HUES6 (cell line): ENCODE data around the gene KRTAP4-6.
"Not testable (repeated sequence)": the region's sequence is repeated elsewhere in the genome, so short reads cannot be mapped to it uniquely, and the experiment has no call there.

Source experiments
- H3K27ac ChIP-seq: 2 replicates; pipeline ENCODE4 v1.7.0; 2013; ENCODE audit warnings: low read depth, mild to moderate bottlenecking, low read length, inconsistent platforms
- H3K27me3 ChIP-seq: 2 replicates; pipeline ENCODE4 v1.6.1; 2013; ENCODE audit warnings: low read length; ENCODE audit not compliant: control insufficient read depth, insufficient read depth
- H3K36me3 ChIP-seq: 2 replicates; pipeline ENCODE4 v1.6.1; 2013; ENCODE audit warnings: low read length; ENCODE audit not compliant: control insufficient read depth, insufficient read depth
- H3K4me1 ChIP-seq: 2 replicates; pipeline ENCODE4 v1.6.1; 2013; ENCODE audit warnings: low read length; ENCODE audit not compliant: control insufficient read depth, insufficient read depth
- H3K4me3 ChIP-seq: 2 replicates; pipeline ENCODE4 v1.5.1; 2013; ENCODE audit warnings: low read depth, low read length
- H3K9ac ChIP-seq: one replicate; pipeline ENCODE4 v1.6.1; 2013; ENCODE audit warnings: mild to moderate bottlenecking, low read length
- H3K9me3 ChIP-seq: 2 replicates; pipeline ENCODE4 v1.6.1; 2013; ENCODE audit warnings: low read depth, low read length; ENCODE audit not compliant: control insufficient read depth, insufficient read depth

The KRTAP4-6 gene

GRCh38 chr17:41140360-41141131 lies at the start of gene KRTAP4-6:
Gene KRTAP4-6, minus strand, starts transcription at chr17:41140544. Its CDS starts 57 bp downstream, at chr17:41140487.
- Histone ChIP-seq H3K9me3 (peaks cover 24% of the 10 kb centered on the region), H3K27ac (no peak within 1 kb of the TSS)

DNA sequence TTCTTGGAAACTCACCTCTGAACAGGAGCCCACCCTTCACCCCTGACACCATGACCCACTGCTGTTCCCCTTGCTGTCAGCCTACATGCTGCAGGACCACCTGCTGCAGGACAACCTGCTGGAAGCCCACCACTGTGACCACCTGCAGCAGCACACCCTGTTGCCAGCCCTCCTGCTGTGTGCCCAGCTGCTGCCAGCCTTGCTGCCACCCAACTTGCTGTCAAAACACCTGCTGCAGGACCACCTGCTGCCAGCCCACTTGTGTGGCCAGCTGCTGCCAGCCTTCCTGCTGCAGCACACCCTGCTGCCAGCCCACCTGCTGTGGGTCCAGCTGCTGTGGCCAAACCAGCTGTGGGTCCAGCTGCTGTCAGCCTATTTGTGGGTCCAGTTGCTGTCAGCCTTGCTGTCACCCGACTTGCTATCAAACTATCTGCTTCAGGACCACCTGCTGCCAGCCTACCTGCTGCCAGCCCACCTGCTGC lies 49.5 kb upstream of the KRTAP4-6 start, which contains the start of gene KRTAP9-1:
TSS of gene KRTAP9-1 (plus strand) at position 51 of the 482 bp plus-strand sequence. CDS start at position 51, 0 bp downstream.
- H3K27me3 ChIP-seq, H3K4me1 ChIP-seq, H3K9me3 ChIP-seq, H3K9ac ChIP-seq, H3K27ac ChIP-seq, H3K36me3 ChIP-seq, H3K4me3 ChIP-seq: not testable (repeated sequence)

More at GRCh38 chr17:41140360-41141131, at the start of gene KRTAP4-6:
- Histone ChIP-seq H3K4me1 (no peaks in the 10 kb centered on the region), H3K36me3 (no peaks in the 10 kb centered on the region), H3K27me3 (no peaks in the 10 kb centered on the region), H3K4me3 (no peak within 1 kb of the TSS), H3K9ac (no peak within 1 kb of the TSS)

DNA sequence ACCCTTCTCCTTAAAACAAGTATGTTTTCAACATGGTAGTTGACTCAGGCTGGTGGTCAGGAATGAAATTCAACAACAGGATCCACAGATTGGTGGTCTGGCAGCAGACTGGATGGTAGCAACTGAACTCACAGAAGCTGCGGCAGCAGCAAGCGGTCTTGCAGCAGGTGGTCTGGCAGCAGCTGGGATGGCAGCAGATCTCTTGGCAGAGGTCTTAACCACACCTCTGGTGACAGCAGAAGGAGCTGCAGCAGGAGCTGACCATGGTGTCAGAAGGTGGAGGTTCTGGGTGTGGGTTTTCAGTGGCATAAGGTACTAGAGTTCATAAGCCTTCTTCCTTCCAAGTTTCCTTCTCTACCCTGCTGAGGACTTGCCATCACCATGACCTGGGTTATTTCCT lies 46.5 kb upstream of the KRTAP4-6 start:
- H3K4me1 ChIP-seq: no peaks in the 10 kb centered on the region
- no peaks in the 10 kb centered on the region for H3K9me3 ChIP-seq
- H3K27me3 ChIP-seq: no peaks in the 10 kb centered on the region
- H3K27ac ChIP-seq: no peak overlapping the region
- H3K4me3 ChIP-seq: no peak overlapping the region
- H3K36me3 ChIP-seq: no peaks in the 10 kb centered on the region
- H3K9ac ChIP-seq: no peak overlapping the region

- no peak overlapping the region for H3K4me3 ChIP-seq
- no peak overlapping the region for H3K27ac ChIP-seq
- H3K4me1 ChIP-seq: no peaks in the 10 kb centered on the region
Observed at GRCh38 chr17:41185001-41185400, 44.7 kb upstream of the KRTAP4-6 start.

DNA sequence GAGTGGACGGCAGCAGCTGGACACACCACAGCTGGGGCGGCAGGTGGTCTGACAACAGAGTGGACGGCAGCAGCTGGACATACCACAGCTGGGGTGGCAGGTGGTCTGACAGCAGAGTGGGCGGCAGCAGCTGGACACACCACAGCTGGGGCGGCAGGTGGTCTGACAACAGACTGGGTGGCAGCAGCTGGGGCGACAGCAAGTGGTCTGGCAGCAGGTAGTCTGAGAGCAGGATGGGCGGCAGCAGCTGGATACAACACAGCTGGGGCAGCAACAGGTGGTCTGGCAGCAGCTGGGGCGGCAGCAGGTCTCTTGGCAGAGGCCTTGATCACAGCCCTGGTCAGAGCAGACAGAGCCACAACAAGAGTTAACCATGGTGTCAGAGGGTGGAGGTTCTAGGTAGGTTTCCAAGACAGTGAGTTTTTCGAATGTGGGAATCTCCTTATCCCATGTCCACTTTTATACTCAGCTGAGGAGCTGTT lies 44.2 kb upstream of the KRTAP4-6 start, which contains the start of gene KRTAP4-1:
TSS of gene KRTAP4-1 (minus strand) at position 432 of the 482 bp plus-strand sequence. CDS start at position 375, 57 bp downstream.
- no peaks in the 10 kb centered on the region for H3K27me3 ChIP-seq
- no peaks in the 10 kb centered on the region for H3K9me3 ChIP-seq
- H3K9ac ChIP-seq: no peak within 1 kb of the TSS
- no peak within 1 kb of the TSS for H3K4me3 ChIP-seq
- H3K36me3 ChIP-seq: no peaks in the 10 kb centered on the region
- H3K27ac ChIP-seq: no peak within 1 kb of the TSS
- H3K4me1 ChIP-seq: no peaks in the 10 kb centered on the region

More at GRCh38 chr17:41185001-41185400, 44.7 kb upstream of the KRTAP4-6 start:
- no peaks in the 10 kb centered on the region for H3K36me3 ChIP-seq
- H3K9me3 ChIP-seq: no peaks in the 10 kb centered on the region
- no peak overlapping the region for H3K9ac ChIP-seq
- H3K27me3 ChIP-seq: no peaks in the 10 kb centered on the region

- no peak overlapping the region for H3K27ac ChIP-seq
Observed at GRCh38 chr17:41178843-41179616, 38.7 kb upstream of the KRTAP4-6 start.

GRCh38 chr17:41178341-41178740 lies 38.0 kb upstream of the KRTAP4-6 start:
- Histone ChIP-seq H3K27ac (no peak overlapping the region), H3K4me3 (no peak overlapping the region), H3K36me3 (no peaks in the 10 kb centered on the region), H3K9ac (no peak overlapping the region), H3K9me3 (no peaks in the 10 kb centered on the region), H3K27me3 (no peaks in the 10 kb centered on the region), H3K4me1 (no peaks in the 10 kb centered on the region)

More at GRCh38 chr17:41178843-41179616, 38.7 kb upstream of the KRTAP4-6 start:
- Histone ChIP-seq H3K36me3 (no peaks in the 10 kb centered on the region), H3K4me3 (no peak overlapping the region), H3K4me1 (no peaks in the 10 kb centered on the region), H3K27me3 (no peaks in the 10 kb centered on the region), H3K9ac (no peak overlapping the region), H3K9me3 (no peaks in the 10 kb centered on the region)

DNA sequence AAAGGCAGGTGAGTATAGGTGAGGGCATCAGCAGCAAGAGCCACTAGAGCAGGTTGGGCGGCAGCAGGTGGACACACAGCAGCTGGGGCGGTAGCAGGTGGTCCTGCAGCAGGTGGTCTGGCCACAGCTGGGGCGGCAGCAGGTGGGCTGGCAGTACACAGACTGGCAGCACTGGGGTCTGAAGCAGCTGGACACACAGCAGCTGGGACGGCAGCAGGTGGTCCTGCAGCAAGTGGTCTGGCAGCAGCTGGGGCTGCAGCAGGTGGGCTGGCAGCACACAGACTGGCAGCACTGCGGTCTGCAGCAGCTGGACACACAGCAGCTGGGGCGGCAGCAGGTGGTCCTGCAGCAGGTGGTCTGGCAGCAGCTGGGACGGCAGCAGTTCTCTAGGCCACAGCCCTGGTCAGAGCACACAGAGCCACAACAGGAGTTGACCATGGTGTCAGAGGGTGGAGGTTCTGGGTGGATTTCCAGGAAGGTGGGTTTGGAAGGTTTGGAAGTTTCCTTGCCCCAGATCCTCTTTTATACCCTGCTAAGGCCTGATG lies 37.5 kb upstream of the KRTAP4-6 start, which contains the start of gene KRTAP4-2:
TSS of gene KRTAP4-2 (minus strand) at position 495 of the 545 bp plus-strand sequence. CDS start at position 438, 57 bp downstream.
- Histone ChIP-seq H3K9me3 (no peaks in the 10 kb centered on the region), H3K36me3 (no peaks in the 10 kb centered on the region)

GRCh38 chr17:41176744-41177387 lies 36.5 kb upstream of the KRTAP4-6 start:
- Histone ChIP-seq H3K9ac (no peak overlapping the region), H3K27me3 (no peaks in the 10 kb centered on the region), H3K4me1 (no peaks in the 10 kb centered on the region), H3K27ac (no peak overlapping the region), H3K9me3 (no peaks in the 10 kb centered on the region), H3K36me3 (no peaks in the 10 kb centered on the region), H3K4me3 (no peak overlapping the region)

More for the DNA sequence above, 37.5 kb upstream of the KRTAP4-6 start, which contains the start of gene KRTAP4-2:
- Histone ChIP-seq H3K27ac (no peak within 1 kb of the TSS), H3K4me1 (no peaks in the 10 kb centered on the region), H3K27me3 (no peaks in the 10 kb centered on the region), H3K4me3 (no peak within 1 kb of the TSS), H3K9ac (no peak within 1 kb of the TSS)

- Histone ChIP-seq H3K4me1 (no peaks in the 10 kb centered on the region; the same call in 1 of the 2 replicates), H3K9me3 (no peaks in the 10 kb centered on the region), H3K9ac (no peak overlapping the region), H3K36me3 (no peaks in the 10 kb centered on the region), H3K27ac (no peak overlapping the region), H3K4me3 (no peak overlapping the region), H3K27me3 (no peaks in the 10 kb centered on the region)
Observed at GRCh38 chr17:41171886-41172285, 31.5 kb upstream of the KRTAP4-6 start.
